ENCODE data around the gene B4GALT3. TPM values are rescaled to one million over a fixed set of nuclear protein-coding genes. Genes with fewer than 3 reads are reported as not detected.

Gene B4GALT3
- total and polyA plus RNA-seq, 2 donors (not counting 1 experiment from before 2014, with no cell fraction given), result 17.8 to 18.7 TPM

DNA sequence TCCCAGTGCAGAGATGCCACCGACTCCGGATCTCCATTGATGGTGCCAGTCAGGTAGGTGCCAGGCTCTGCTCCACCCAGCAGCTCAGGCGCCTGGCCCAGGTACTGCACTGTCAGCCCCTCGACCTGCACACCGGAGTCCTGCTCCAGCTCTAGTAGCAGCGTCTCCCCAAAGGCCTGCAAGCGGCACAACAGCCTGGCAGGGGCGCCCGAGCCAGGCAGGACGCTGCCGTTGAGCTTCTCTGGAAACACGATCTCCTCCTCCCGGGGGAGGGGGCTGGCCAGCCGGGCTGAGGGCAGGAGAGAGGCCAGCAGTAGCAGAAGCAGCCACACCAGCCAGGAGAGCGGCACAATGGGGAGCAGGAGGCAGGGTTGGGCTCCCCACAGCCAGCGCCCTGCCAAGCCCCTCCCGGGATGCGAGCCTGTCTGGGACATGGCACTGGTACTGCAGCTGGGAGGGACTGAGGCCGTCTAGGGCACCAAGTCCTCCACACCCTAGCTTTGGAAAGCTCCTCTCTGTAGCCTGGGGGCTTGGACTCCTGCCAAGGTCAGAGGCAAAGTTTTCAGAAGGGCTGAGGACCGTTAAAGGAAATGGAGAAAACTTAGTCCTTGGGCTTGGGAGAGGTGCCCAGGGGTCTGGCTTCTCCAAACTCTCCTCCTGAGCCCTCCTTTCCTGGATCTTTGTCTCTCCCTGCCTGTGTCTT lies 21.0 kb upstream of the B4GALT3 start:
- Histone ChIP-seq H3K4me1 (ENCODE audit: control insufficient read depth, extremely low read depth, insufficient read depth, low read length) (peaks cover 51% of the 10 kb centered on the region), H3K36me3 (ENCODE audit: control insufficient read depth, insufficient read depth, low read length) (peaks cover 7% of the 10 kb centered on the region), H3K4me2 (ENCODE audit: extremely low read depth, insufficient read depth, low read length) (peak overlapping the region; percentile 97), H3K27ac (ENCODE audit: insufficient read depth, low read length) (peak overlapping the region; percentile 95), H3K79me2 (ENCODE audit: control insufficient read depth, insufficient read depth, low read length) (peaks cover 22% of the 10 kb centered on the region), H3K9ac (ENCODE audit: insufficient read depth, low read length) (peak overlapping the region; percentile 70), H4K20me1 (ENCODE audit: control insufficient read depth, extremely low read depth, insufficient read depth, low read length) (no peaks in the 10 kb centered on the region), H3K4me3 (replicated peaks in 1 of 4; ENCODE audit: control extremely low read depth in 1 of 4, insufficient read depth in 1 of 4, low read depth in 3 of 4, low read length in 4 of 4) (peak overlapping the region; percentile 34 to 55 (median 44)), H3K27me3 (ENCODE audit: control insufficient read depth, insufficient read depth, low read length) (no peaks in the 10 kb centered on the region), H2AFZ (ENCODE audit: low read length) (no peak overlapping the region), H3K9me3 (ENCODE audit: control insufficient read depth, insufficient read depth, low read depth, low read length) (no peaks in the 10 kb centered on the region)
- DNase-seq (ENCODE audit: low read depth in 2 of 2), result peak in 1 of 2 donors; percentile 44
- TF ChIP-seq, protein P1, sequence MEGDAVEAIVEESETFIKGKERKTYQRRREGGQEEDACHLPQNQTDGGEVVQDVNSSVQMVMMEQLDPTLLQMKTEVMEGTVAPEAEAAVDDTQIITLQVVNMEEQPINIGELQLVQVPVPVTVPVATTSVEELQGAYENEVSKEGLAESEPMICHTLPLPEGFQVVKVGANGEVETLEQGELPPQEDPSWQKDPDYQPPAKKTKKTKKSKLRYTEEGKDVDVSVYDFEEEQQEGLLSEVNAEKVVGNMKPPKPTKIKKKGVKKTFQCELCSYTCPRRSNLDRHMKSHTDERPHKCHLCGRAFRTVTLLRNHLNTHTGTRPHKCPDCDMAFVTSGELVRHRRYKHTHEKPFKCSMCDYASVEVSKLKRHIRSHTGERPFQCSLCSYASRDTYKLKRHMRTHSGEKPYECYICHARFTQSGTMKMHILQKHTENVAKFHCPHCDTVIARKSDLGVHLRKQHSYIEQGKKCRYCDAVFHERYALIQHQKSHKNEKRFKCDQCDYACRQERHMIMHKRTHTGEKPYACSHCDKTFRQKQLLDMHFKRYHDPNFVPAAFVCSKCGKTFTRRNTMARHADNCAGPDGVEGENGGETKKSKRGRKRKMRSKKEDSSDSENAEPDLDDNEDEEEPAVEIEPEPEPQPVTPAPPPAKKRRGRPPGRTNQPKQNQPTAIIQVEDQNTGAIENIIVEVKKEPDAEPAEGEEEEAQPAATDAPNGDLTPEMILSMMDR (conservative IDR thresholded peaks at IDR 0.05 in 1 of 2, IDR thresholded peaks at IDR 0.05 in 1 of 2; ENCODE audit: low read depth in 1 of 2, low read length in 2 of 2), result peak in 1 of 2 donors; percentile 11
- TF ChIP-seq EZH2 (IDR thresholded peaks at IDR 0.05; ENCODE audit: low read length, missing control alignments), result no peak

DNA sequence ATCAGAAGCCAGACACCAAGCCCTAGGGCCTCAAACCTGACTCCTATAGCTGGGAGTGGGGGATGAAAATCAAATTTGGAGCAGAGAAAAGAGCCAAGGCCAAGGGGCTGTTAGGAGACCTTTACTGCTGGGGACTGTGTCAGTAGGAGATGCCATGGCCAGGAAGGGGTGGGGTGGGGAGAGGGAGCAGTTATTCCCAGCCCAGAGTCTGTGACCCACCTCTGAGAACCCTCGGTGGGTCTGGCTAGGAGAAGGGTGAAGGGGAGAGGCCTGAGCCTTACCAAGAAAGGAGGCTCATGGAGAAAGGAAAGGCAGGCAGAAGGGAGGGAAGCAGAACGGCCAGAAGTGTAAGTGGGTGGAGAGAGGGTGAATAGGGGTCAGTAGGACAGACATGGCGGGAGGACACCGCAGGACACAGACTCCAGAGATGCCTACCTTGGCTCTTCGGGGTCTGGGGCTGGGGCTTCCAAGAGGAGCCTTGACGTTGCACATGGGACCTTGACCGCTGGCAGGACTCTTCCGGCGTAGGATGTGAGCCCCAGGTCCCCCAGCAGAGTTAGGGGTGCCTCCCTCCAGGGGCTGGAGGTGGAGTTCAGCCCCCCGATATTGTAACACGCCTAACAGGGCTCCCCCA lies 20.4 kb upstream of the B4GALT3 start:
- peaks cover 51% of the 10 kb centered on the region for H3K4me1 ChIP-seq (ENCODE audit: control insufficient read depth, extremely low read depth, insufficient read depth, low read length)
- H3K27ac ChIP-seq (ENCODE audit: insufficient read depth, low read length), result peak overlapping the region; percentile 95
- peaks cover 9% of the 10 kb centered on the region for H3K36me3 ChIP-seq (ENCODE audit: control insufficient read depth, insufficient read depth, low read length)
- H3K9ac ChIP-seq (ENCODE audit: insufficient read depth, low read length), result peak overlapping the region; percentile 70
- peak overlapping the region; percentile 34 to 55 (median 44) for H3K4me3 ChIP-seq (replicated peaks in 1 of 4; ENCODE audit: control extremely low read depth in 1 of 4, insufficient read depth in 1 of 4, low read depth in 3 of 4, low read length in 4 of 4)
- no peak for DNase-seq (ENCODE audit: low read depth in 2 of 2)
- no peaks in the 10 kb centered on the region for H3K27me3 ChIP-seq (ENCODE audit: control insufficient read depth, insufficient read depth, low read length)
- peaks cover 15% of the 10 kb centered on the region for H3K79me2 ChIP-seq (ENCODE audit: control insufficient read depth, insufficient read depth, low read length)
- no peaks in the 10 kb centered on the region for H4K20me1 ChIP-seq (ENCODE audit: control insufficient read depth, extremely low read depth, insufficient read depth, low read length)
- H3K4me2 ChIP-seq (ENCODE audit: extremely low read depth, insufficient read depth, low read length), result peak overlapping the region; percentile 97
- H2AFZ ChIP-seq (ENCODE audit: low read length), result peak overlapping the region; percentile 58
- H3K9me3 ChIP-seq (ENCODE audit: control insufficient read depth, insufficient read depth, low read depth, low read length), result no peaks in the 10 kb centered on the region
- TF ChIP-seq, protein P1 (conservative IDR thresholded peaks at IDR 0.05 in 1 of 2, IDR thresholded peaks at IDR 0.05 in 1 of 2; ENCODE audit: low read depth in 1 of 2, low read length in 2 of 2), result no peak
- no peak for TF ChIP-seq EZH2 (IDR thresholded peaks at IDR 0.05; ENCODE audit: low read length, missing control alignments)

Measured in fibroblast of lung (primary cell).